HCT116 (cell line): ENCODE results near the gene OR4D2. TPM values are rescaled to one million over a fixed set of nuclear protein-coding genes. Genes with fewer than 3 reads are reported as not detected.

Experiments used
- CBX3 ChIP-seq: IDR thresholded peaks from 2 replicates; pipeline ENCODE4 v1.6.1; 2012; ENCODE audit warnings: low read depth
- EZH2phosphoT487 ChIP-seq: fragments of 200-600 bp; IDR thresholded peaks from 2 replicates; pipeline ENCODE4 v1.6.1; 2018; ENCODE audit warnings: antibody characterized with exemption, borderline replicate concordance
- FOSL1 ChIP-seq: IDR thresholded peaks from 2 replicates; pipeline ENCODE4 v1.6.1; 2012; ENCODE audit warnings: low read depth
- POLR2A ChIP-seq: IDR thresholded peaks from 2 replicates; pipeline ENCODE4 v1.7.0; 2011; ENCODE audit warnings: borderline replicate concordance; ENCODE audit not compliant: insufficient read depth, insufficient read length; ENCODE audit errors: extremely low read depth
- POLR2AphosphoS5 ChIP-seq: IDR thresholded peaks from 2 replicates; pipeline ENCODE4 v1.6.1; 2011; ENCODE audit warnings: mild to moderate bottlenecking, low read depth, low read length, moderate library complexity
- SIN3A ChIP-seq: IDR thresholded peaks from 2 replicates; pipeline ENCODE4 v1.6.1; 2012; ENCODE audit warnings: low read depth
- total RNA-seq: library from RNA; stranded (reverse); gene quantifications from one replicate; pipeline ENCODE4 v1.2.1, GENCODE V29; 2021; ENCODE audit not compliant: unreplicated experiment
- TF ChIP-seq, protein P1 (sequence below), 3 experiments: fragments of 200-600 bp in 1 of 3; sonication (generic) in 1 of 3; IDR thresholded peaks in 2 of 3; conservative IDR thresholded peaks in 1 of 3; 2 replicates each; pipeline ENCODE4 v1.5.1; 2012 to 2017; ENCODE audit warnings: low read depth in 2 of 3, low read length in 2 of 3, antibody characterized with exemption in 1 of 3, borderline replicate concordance in 1 of 3, control low read depth in 1 of 3, mild to moderate bottlenecking in 1 of 3, mixed read lengths in 1 of 3, mixed run types in 1 of 3, moderate library complexity in 1 of 3; ENCODE audit not compliant: insufficient read depth in 1 of 3

OR4D2 gene
- total RNA-seq, 1 experiment from 2014 or later: not detected

DNA sequence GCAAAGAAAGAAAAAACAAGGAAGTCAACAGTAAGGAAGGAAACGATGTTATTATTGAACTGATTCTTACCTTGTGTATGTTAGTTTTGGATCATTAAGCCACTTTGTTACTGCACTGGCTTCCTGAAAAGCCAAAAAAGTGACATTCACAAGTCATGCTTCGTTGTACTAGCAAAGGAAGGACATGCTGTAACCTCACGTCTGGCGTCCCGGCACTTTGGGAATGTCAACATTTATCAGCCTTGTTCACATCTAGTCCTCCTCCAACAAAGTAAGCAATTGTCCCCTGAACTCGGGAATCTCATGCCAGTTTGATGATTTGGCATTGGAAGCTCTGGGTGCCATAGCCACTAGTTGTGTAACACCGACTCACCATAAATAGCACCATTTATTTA, 53.0 kb downstream of the OR4D2 start (continued):
- TF ChIP-seq, protein P1, sequence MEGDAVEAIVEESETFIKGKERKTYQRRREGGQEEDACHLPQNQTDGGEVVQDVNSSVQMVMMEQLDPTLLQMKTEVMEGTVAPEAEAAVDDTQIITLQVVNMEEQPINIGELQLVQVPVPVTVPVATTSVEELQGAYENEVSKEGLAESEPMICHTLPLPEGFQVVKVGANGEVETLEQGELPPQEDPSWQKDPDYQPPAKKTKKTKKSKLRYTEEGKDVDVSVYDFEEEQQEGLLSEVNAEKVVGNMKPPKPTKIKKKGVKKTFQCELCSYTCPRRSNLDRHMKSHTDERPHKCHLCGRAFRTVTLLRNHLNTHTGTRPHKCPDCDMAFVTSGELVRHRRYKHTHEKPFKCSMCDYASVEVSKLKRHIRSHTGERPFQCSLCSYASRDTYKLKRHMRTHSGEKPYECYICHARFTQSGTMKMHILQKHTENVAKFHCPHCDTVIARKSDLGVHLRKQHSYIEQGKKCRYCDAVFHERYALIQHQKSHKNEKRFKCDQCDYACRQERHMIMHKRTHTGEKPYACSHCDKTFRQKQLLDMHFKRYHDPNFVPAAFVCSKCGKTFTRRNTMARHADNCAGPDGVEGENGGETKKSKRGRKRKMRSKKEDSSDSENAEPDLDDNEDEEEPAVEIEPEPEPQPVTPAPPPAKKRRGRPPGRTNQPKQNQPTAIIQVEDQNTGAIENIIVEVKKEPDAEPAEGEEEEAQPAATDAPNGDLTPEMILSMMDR (IDR thresholded peaks at IDR 0.05 in 2 of 3, conservative IDR thresholded peaks at IDR 0.05 in 1 of 3; ENCODE audit: borderline replicate concordance in 1 of 3, insufficient read depth in 1 of 3, low read depth in 2 of 3, low read length in 2 of 3): no peak
- no peak for TF ChIP-seq SIN3A
- TF ChIP-seq EZH2phosphoT487: no peak
- no peak for TF ChIP-seq CBX3
- TF ChIP-seq FOSL1: no peak
- TF ChIP-seq POLR2AphosphoS5: no peak
- TF ChIP-seq POLR2A: no peak

Other genes with a start within 250 kb of the OR4D2 start
- 60.2 TPM for gene CUEDC1, start 211.6 kb upstream of the OR4D2 start, total RNA-seq
- 70.2 TPM for gene VEZF1, start 178.7 kb upstream of the OR4D2 start, total RNA-seq
- gene SRSF1, start 159.7 kb upstream of the OR4D2 start, total RNA-seq: 434 TPM
- gene DYNLL2, start 83.6 kb upstream of the OR4D2 start, total RNA-seq: 54.9 TPM
- gene OR4D1, start 18.6 kb upstream of the OR4D2 start, total RNA-seq: not detected
- not detected for gene EPX, start 25.7 kb downstream of the OR4D2 start, total RNA-seq
- gene MKS1, start 52.3 kb downstream of the OR4D2 start, total RNA-seq: 29.8 TPM
- not detected for gene LPO, start 71.6 kb downstream of the OR4D2 start, total RNA-seq
- gene MPO, start 114.0 kb downstream of the OR4D2 start, total RNA-seq: not detected
- gene TSPOAP1, start 161.8 kb downstream of the OR4D2 start, total RNA-seq: 0.27 TPM
- gene SUPT4H1, start 185.2 kb downstream of the OR4D2 start, total RNA-seq: 118 TPM